CD4-positive, alpha-beta T cell treated with Interleukin-15 for 4 hours (primary cell): ENCODE measurements around the gene MORC1.
"Not testable (repeated sequence)": the region's sequence is repeated elsewhere in the genome, so short reads cannot be mapped to it uniquely, and the experiment has no call there.

ENCODE experiments used
- DNase-seq: peaks from one replicate; pipeline ENCODE4 v3.0.0-alpha.2; 2020; ENCODE audit warnings: low spot score

MORC1 gene

DNA sequence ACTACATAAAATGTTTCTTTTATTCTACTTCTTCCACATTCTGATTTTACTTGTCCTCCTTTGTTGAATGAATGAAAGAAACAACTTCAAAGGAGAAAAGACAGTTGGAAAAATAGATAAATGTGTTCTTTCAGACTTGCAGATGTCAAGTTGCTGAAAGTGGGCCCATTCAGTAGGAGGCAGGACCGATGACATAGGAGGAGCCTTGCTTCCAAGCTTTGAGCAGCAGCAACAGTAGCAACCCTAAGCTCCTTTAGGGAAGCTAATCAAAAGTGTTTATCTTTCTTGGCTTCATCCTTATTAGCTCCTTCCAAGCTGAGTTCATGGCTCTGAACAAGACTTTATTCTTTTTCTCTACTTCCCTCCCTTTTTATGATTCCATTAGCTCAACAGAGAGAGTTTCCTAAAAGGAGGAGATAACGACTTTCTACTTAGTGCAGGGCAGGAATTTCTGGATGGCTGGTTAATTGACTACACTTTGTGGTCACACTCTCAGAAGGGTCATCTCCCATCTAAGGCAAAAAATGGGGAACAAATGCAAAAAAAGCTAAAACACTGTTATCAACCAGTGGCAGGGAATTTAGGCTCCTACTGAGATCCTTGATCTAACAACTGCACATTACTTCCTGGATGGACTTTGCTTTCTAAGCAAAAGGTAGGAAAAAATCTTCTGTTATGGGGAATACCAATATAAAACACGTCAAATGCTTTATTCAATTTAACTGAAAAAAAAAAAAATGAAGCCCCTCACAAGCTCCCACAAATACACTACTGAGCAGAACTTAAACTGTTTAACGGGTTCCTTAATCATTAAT lies 4.8 kb downstream of the MORC1 start:
- DNase-seq, result no peak

GRCh38 chr3:109109574-109109973 lies 8.4 kb downstream of the MORC1 start:
- DNase-seq, result no peak

GRCh38 chr3:109098079-109098644 lies 19.8 kb downstream of the MORC1 start:
- no peak for DNase-seq

DNA sequence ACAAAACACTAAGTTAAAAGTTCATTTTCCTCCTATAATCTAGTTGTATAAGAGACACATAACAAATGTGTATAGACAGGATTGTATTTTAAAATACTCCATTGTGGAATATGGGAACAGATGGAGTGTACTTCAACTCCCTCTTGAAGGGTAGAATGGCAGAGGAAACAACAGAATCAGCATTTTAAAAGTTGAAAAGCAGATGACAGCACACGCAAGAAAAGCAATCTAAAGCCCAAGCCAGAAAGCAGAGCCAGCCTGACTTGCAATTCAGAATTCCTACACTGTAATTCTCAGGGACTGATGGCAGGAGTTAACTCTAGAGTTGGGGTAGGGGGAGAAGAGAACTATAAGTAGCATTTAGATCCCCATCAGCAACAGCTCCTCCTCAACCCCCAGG lies 22.8 kb downstream of the MORC1 start:
- no peak for DNase-seq

- no peak for DNase-seq
Observed at GRCh38 chr3:109093561-109093960, 24.4 kb downstream of the MORC1 start.

GRCh38 chr3:109091846-109092245 lies 26.1 kb downstream of the MORC1 start:
- DNase-seq, result no peak

GRCh38 chr3:109089265-109089664 lies 28.7 kb downstream of the MORC1 start:
- DNase-seq, result no peak

GRCh38 chr3:109081746-109082510 lies 36.0 kb downstream of the MORC1 start:
- peak; percentile 16 for DNase-seq

GRCh38 chr3:109080090-109080489 lies 37.8 kb downstream of the MORC1 start:
- DNase-seq, result not testable (repeated sequence)

DNA sequence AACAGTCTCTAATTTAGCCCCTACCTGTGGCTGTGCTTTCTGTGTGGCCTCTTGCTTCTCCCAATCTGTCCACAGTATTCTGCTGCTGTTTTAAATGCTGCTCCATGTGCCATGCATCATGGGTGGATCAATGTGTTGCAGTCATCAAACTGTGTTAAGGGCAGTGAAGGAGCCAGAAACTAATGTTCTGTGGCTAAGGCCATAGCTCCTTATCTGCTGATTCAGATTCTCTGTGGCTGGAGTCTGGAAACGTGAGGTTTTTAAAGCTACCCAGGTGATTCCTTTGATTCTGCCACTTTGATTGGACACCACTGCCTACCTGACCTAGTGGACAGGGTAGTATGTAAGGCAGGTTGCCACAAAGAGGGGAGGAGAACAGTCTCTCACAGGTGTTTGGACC lies 44.8 kb downstream of the MORC1 start:
- DNase-seq, result no peak

GRCh38 chr3:109072194-109072593 lies 45.7 kb downstream of the MORC1 start:
- DNase-seq, result no peak

- no peak for DNase-seq
Observed at GRCh38 chr3:109071350-109072142, 46.4 kb downstream of the MORC1 start.

- DNase-seq, result no peak
Observed at GRCh38 chr3:109070211-109070610, 47.7 kb downstream of the MORC1 start.

DNA sequence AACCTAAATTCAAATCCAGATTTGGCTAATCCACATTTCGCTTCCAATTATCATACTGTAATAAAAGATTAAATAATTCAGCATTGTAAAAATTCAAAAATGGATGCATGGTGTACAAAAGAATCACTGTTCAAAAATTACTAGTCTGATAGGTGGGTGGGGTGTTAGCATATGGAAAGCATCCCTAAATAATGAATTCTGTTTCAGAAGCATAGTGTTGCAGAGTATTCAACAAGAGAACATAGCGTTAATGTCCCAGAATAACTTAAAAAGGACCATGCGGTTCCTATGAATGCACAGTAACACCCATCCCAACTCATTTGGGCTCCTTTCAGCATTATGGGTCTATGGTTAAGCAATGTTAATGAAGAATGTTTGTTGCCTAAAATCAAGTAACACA lies 51.1 kb downstream of the MORC1 start:
- no peak for DNase-seq

DNA sequence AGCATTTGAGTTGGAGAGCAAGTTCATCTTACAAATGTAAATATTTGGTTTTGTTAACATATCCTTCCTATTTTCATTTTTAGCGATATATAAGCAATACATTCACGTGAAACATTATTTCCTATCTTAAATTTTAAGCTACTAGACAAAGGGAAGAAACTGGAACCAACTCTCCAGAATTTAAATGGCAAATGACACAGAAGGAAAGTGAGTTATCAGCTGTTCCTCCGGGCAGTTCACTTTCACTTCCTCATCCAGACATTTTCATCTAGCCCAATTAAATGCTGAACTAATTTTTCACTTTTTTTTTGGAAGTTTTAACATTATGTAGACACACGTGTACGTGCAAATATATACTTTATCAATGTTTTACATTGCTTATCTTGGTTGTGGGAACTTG lies 58.7 kb downstream of the MORC1 start:
- no peak for DNase-seq

DNA sequence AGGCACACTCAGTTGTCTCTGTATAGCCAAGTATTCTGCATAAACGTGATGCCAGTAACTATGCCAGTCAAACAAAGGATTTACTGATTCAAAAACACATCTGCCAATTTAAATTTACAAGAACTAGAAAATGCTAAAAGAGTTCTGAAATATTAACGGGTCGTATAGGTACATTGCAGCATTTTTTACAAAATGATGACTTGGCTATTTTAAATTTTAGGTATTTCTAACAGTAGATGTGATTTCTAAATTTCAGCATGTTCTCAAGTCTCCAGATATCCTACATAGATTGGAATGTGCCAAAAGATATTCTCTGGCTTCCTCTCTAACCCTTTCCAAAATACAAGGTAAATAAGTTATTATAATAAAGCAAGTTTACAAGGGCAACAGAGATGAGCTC lies 60.3 kb downstream of the MORC1 start:
- DNase-seq, result no peak

GRCh38 chr3:109057056-109057455 lies 60.9 kb downstream of the MORC1 start:
- no peak for DNase-seq

DNA sequence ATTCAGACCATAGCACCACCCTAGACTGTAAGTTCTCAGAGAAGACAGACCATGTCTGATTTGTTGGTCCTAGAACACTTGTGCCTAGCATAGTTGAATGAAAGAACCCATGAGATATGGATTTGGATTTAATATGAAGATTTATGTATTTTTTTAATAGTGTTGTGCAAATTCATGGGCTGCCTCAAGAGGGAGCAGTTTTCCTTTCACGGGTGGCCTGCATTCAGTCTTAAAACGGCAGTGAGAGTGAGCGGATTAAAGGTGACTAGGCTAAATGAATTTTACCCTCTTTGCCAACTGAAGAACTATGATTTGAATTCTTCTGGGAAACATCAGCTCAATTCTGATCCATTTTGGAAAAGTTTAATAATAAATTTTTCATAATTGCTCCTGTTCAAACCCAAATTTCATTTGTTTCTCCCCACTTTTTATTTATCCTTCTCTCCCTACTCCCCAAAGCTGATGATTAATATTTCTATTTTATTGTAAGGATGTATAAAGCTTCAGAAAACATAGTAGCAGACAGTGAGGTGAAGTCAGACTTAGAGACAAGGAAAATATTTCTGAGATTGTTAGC lies 67.3 kb downstream of the MORC1 start:
- peak; percentile 19 for DNase-seq

DNA sequence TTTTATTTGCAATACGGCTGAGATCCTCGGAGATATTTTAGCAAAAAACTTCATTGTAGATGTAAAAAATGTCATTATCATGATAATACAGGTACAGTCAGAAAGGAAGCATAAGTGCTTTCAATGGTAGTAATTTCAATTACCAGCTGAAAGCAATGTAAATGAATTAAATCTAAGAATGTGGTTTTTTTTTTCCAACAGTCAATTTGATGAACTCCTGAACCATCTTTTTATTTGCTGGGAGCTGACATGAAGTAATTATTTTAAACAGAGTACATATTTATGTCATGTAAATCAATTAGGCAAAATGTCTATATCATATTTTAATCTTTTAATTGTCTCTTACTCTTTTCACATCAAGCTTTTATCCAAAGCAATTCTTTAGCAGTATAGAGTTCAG lies 70.6 kb downstream of the MORC1 start:
- DNase-seq, result no peak

GRCh38 chr3:109045271-109046040 lies 72.5 kb downstream of the MORC1 start:
- no peak for DNase-seq

GRCh38 chr3:109035082-109035481 lies 82.9 kb downstream of the MORC1 start:
- DNase-seq, result no peak
